ENCODE results near the gene GK2.

GK2 gene

GRCh38 chr4:79408063-79408462 lies at the start of gene GK2:
Gene GK2, minus strand, starts transcription at chr4:79408228. Its CDS starts 28 bp downstream, at chr4:79408200.
- DNase-seq: no peak

GRCh38 chr4:79455216-79455615 lies 47.2 kb upstream of the GK2 start:
- no peak for DNase-seq

GRCh38 chr4:79454656-79455055 lies 46.6 kb upstream of the GK2 start:
- DNase-seq: no peak

- DNase-seq: no peak
Observed at GRCh38 chr4:79450053-79450452, 42.0 kb upstream of the GK2 start.

- no peak for DNase-seq
Observed at GRCh38 chr4:79446145-79446544, 38.1 kb upstream of the GK2 start.

GRCh38 chr4:79445371-79445781 lies 37.3 kb upstream of the GK2 start:
- no peak for DNase-seq

GRCh38 chr4:79442422-79442821 lies 34.4 kb upstream of the GK2 start:
- no peak for DNase-seq

- no peak for DNase-seq
Observed at GRCh38 chr4:79439489-79439888, 31.5 kb upstream of the GK2 start.

GRCh38 chr4:79431839-79432238 lies 23.8 kb upstream of the GK2 start:
- DNase-seq: no peak

GRCh38 chr4:79429113-79429903 lies 21.3 kb upstream of the GK2 start:
- no peak for DNase-seq

- no peak for DNase-seq
Observed at GRCh38 chr4:79426989-79427388, 19.0 kb upstream of the GK2 start.

GRCh38 chr4:79425586-79425985 lies 17.6 kb upstream of the GK2 start:
- DNase-seq: no peak

- no peak for DNase-seq
Observed at GRCh38 chr4:79421483-79421882, 13.5 kb upstream of the GK2 start.

- no peak for DNase-seq
Observed at GRCh38 chr4:79413886-79414285, 5.9 kb upstream of the GK2 start.

- no peak for DNase-seq
Observed at GRCh38 chr4:79413032-79413885, 5.2 kb upstream of the GK2 start.

GRCh38 chr4:79404666-79405065 lies 3.4 kb downstream of the GK2 start:
- no peak for DNase-seq

GRCh38 chr4:79403356-79403755 lies 4.7 kb downstream of the GK2 start:
- no peak for DNase-seq

GRCh38 chr4:79402332-79402851 lies 5.6 kb downstream of the GK2 start:
- no peak for DNase-seq

- no peak for DNase-seq
Observed at GRCh38 chr4:79399076-79399475, 9.0 kb downstream of the GK2 start.

GRCh38 chr4:79397951-79398350 lies 10.1 kb downstream of the GK2 start:
- DNase-seq: no peak

GRCh38 chr4:79396794-79397193 lies 11.2 kb downstream of the GK2 start:
- DNase-seq: no peak

GRCh38 chr4:79395841-79396240 lies 12.2 kb downstream of the GK2 start:
- DNase-seq: no peak

- DNase-seq: no peak
Observed at GRCh38 chr4:79390890-79391289, 17.1 kb downstream of the GK2 start.

- no peak for DNase-seq
Observed at GRCh38 chr4:79385641-79386040, 22.4 kb downstream of the GK2 start.
